Iris pigment epithelial cell (primary cell): ENCODE results near the gene ABL1.
"Not testable (repeated sequence)": the region's sequence is repeated elsewhere in the genome, so short reads cannot be mapped to it uniquely, and the experiment has no call there.

ENCODE experiments used
- DNase-seq: peaks from one replicate; pipeline ENCODE4 v3.0.0-alpha.2; 2011; ENCODE audit warnings: low read depth

Gene ABL1

DNA sequence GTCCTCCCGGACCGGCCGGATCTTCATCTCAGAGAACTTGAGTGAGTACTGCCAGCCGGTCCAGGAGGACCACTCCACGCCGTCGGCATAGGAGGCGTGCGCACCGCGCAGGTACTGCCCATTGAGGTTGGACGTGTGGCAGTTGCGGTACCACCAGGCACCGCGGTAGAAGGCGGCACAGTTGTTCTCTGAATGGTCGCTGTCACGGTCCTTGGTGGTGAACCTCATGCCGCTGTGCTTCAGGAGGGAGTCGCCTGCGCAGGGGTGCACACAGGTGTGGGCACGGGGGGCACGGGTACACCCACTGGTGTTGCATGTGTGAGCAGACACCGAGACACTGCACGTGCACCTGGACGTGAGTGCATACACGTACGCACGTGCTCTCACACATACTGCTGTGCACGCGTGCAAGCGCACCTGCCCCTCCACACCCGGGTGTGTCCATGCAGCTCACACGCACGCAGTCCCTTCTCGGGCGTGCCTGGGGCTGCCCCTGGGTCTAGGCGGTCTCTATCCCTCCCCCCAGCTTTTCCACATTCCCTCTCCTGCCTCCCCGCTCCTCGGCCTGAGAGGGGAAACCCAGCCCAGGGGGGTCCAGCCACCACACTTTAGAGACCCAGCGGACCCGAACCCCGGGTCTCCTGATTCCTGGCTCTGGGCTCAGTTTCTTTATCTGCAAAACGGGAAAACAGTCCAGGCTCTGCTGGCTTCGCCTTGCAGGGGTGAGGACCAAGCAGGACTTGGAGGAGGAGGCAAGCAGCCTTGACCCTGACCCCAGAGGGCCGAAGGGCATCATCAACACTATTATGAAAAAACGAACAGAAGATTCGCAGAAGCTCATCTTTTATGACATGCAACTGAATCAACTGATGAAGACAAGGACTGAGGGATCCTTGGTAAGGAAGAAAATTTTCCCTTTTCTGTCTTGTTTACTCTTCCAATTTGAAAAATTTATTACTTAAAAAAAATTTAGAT, 69.3 kb downstream of the ABL1 start:
- DNase-seq = no peak

DNA sequence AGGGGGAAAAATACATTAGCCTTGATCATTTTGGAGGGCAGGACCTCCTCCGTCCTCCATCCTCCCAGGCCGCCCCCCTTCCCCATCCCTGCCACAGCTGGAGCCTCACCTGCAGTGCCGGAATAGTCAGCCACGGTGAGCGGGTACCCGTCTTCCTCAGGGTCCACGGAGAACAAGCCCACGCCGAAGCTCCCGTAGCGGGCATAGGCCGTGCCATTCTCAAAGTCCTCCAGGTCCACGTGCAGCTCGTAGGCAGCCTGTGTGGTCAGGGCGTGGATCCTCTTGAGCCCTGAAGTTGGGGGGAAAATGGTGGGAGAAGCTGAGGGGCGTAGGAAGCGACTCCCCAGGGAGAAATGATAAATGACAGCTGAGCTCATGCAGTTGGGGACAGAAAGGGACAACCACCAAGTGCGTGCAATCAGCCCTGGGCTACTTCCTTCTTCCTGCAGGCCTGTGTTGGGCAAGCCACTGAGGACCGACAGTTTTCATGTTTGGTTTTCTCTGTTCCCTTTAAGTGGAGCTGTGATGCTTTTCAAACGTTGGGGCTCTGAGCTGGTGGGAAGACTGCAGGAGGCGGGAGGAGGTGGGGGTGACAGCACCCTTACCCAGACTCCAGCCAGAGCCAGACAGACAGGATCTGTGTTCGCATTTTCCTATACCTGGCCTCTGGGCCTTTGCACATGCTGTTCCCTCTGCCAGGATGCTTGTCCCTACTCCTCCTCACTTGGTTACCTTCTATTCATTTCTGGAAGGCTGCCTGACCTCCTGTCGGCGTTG, 70.3 kb downstream of the ABL1 start:
- DNase-seq = no peak

DNA sequence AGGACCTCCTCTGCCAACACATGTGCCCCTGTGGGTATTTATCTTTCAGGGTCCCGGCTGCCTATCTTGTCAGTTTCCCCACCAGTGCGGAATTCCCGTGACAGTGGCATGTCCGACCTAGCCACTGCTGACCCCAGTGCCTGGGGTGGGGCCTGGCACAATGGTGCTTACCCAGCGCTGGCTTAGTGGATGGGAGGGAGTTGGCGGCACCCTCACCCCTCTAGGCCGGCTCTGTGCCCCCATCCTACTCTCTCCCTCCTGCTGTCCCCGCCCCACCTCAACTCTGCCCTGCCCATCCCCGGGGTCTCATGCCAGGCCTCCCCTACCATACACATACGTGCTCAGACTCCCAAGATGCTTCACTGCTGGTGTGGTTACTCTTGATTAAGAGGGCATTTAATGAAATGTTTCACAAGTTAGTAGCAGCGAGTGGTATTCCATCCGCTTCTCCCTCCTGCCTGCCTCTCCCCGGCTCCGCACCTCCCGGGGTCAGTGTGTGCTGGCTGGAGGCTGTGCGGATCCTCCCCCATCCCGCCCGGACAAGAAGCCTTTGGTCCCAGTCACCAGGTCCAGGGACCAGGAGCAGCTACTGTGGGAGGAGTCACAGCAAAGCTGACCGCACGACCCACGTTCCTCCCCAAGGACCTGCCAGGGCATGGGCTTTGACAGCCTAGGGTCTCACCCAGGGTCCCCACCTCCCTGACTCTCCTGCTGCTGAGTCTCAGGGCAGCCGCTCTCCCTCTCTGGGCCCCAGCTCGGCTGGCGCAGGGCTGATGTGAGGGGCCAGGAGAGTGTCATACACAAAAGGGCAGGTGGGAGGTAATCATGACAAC, 71.1 kb downstream of the ABL1 start:
- no peak for DNase-seq

DNA sequence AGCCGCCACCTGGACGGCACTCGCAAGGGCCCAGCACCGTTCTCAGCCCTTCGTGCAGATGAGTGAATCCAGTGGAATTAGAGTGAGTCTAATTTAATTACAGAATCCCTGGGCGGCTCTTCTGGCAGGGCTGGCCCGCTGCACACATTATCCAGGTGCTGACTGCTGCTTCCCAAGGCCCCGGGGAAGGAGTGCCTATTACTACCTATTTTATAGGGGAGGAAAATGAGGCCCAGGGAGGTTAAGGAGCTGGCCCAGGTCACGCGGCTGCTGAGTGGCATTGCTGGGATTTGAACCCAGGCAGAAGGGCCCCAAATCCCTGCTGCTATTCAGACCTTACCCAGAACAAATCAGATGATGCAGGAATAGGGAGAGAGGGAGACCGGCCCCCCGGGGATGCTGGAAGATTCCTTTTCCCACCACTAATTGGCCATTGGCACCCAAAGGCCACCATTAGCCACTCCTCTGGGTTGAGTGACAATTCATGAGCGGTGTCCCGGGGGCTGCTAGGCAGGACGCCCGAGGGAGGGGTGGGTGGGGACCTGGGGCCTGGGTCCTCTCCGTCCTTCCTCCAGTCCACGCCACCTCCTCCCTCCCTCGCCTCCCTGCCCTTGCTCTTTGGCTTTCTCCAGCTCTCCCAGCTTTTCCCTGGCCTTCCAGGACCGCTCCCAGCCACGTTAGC, 71.8 kb downstream of the ABL1 start:
- no peak for DNase-seq

DNA sequence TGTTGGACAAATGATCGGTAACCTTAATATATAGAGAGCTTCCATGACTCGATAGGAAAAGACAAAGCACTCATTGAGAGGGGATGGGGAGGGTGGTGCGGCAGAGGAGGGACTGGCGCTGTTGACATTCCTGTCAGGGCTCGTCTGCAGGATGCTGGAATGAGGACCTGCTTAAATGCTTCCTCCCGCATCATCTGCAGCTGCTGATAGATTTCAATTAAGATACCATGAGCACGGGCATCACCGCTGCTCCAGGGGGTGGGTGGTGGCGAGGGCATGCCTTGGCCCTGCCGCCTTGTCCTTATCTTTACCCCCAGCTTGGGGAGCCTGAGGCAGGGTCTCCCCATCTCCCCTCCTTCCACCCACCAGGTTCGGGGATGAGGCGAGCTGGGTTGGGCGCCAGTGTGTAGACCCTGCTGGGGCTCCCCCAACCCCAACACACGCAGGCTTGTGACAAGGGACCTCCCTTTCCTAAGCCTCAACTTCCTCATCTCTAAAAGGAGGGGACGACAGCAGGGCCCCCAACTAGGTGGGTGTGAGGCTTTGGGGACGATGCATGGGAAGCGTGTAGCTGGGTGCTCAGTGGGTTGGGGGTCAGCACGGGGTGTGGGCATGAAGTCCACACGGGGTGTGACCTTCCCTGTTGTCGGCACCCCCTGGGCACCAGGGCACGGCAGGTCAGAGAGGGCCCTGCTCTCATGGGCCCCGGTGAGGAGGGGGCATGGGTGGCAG, 73.3 kb downstream of the ABL1 start:
- DNase-seq = no peak

DNA sequence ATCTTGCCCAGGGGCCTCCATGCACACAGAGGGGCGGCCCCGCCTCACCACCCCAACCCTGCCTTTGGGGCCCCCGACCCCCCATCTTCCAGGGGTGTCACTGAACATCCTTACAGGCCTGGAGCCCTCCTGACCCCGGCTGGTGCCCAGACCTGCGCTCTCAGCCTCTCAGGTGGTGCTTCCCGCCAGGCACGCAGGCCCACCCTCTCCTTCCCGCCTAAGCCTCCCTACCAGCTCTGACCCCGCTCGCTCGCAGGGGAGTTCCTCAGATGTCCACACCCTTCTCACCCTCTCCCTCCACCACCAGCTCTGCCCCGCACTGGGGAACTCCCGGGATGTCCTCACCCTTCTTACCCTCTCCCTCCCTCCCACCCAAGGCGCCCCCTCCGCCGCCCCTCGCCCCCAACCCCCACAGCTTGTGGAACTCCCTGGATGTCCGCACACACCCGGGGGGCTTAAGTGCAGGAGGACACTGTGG, 73.9 kb downstream of the ABL1 start:
- no peak for DNase-seq

DNA sequence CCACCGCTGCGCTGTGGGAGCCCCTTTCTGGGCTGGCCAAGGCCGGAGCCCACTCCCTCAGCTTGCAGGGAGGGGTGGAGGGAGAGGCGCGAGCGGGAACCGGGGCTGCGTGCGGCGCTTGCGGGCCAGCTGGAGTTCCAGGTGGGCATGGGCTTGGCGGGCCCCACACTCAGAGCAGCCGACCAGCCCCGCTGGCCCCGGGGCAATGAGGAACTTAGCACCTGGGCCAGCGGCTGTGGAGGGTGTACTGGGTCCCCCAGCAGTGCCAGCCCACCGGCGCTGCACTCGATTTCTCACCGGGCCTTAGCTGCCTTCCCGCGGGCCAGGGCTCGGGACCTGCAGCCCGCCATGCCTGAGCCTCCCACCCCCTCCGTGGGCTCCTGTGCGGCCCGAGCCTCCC, 75.0 kb downstream of the ABL1 start:
- DNase-seq = not testable (repeated sequence)

DNA sequence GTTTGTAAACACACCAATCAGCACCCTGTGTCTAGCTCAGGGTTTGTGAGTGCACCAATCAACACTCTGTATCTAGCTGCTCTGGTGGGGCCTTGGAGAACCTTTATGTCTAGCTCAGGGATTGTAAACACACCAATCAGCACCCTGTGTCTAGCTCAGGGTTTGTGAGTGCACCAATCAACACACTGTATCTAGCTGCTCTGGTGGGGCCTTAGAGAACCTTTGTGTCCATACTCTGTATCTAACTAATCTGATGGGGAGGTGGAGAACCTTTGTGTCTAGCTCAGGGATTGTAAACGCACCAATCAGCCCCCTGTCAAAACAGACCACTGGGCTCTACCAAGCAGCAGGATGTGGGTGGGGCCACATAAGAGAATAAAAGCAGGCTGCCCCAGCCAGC, 75.6 kb downstream of the ABL1 start:
- DNase-seq = not testable (repeated sequence)

DNA sequence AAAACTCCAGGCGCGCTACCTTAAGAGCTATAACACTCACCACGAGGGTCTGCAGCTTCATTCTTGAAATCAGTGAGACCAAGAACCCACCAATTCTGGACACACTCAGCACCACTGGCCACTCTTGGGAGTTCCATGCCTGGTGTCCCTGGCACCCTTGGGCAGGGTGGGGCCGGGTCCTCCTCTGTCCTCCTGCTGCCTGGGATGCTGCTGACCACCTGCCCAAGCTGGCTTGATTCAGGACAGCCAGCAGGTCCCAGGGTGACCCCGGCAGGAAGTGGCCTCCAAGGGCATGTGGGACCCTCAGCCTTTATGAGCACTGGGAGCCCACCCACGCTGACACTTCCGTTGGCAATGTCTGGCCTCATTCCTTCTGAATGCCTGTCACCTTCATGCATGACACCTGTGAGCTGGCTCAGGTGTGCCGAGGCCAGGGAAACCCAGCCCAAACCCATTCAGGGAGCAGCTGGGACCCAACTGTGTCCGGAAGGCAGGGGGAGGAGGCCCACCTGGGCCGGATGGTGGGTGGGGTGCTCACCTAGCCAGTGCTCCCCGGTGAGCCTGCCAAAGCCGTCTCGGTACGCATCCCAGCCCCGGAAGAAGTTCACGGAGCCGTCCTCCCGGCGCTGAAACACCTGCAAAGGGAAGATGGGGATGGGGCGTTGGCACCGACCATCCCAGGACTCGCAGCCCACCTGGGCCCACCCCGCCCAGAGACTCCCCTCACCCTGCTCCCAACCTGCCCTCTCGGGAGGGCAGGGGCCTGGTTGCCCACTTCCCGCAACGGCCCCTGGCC, 76.4 kb downstream of the ABL1 start:
- no peak for DNase-seq

DNA sequence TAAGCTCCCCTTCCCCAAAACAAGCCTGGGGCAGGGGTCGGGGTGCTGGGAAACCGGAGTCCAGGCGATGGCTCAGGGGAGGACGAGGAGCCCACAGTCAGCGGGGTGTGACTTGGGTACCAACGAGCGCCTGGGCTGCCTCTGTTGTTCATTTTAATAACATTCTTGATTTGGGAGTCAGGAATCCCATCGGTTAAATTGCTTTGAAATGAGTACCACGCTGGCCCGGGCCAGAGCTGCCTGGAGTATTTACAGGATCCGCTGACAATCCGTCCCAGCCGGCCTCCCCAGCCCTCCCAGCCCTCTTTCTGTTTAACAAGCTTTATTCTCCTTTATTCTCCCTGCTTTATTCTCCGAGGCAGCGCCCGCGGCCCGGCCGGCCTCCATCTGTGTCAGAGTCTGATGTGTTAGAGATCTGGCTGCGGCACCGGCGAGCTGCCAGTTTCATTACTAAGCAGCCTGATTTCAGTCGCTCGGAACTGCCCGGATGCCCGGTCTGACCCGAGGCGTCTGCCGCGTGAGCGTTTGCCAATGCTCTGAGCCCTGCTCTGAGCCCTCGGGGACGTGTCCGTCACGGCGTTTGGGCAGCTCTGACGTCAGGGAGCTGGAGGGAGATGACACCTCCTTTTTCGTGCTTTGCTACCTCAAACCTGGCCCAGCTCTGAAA, 78.0 kb downstream of the ABL1 start:
- peak; percentile 62 for DNase-seq

DNA sequence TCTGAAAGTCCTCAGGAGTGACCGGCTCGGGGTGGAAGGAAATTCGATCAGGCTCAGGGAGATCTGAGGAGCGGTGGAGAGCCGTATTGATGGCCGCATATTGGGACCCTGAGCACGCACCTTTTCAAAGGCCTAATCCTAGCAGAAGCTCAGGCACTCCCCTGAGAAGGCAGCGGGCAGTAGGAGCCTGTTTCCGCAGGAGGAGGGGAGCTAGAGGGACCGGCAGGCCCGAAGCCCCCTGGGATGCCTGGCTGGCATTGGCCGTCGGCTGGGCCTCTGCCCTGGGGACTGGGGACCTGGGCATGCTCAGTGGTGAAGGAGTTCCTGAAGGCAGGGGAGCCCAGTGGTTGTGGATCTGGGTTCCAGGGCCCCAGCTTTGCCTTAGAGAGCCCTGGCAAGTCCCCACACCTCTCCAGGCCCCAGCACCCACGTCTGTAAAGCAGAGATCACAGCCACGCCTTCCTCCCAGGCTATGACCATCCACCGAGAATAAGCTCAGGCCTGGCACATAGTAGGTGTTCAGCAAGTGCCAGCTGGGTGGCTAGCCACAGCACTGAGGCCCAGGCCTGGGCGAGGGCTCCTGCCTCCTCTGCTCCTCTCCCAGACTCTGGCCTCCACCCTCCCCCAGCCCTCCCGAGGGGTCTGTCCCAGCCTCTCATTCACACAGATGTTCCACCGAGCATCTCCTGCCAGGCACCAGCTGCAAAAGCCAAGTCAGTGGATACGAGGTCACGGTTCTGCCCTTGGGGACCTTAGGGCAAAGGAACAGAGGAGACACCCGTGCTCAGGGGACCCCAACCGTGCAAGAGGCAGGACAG, 78.8 kb downstream of the ABL1 start:
- DNase-seq = no peak

DNA sequence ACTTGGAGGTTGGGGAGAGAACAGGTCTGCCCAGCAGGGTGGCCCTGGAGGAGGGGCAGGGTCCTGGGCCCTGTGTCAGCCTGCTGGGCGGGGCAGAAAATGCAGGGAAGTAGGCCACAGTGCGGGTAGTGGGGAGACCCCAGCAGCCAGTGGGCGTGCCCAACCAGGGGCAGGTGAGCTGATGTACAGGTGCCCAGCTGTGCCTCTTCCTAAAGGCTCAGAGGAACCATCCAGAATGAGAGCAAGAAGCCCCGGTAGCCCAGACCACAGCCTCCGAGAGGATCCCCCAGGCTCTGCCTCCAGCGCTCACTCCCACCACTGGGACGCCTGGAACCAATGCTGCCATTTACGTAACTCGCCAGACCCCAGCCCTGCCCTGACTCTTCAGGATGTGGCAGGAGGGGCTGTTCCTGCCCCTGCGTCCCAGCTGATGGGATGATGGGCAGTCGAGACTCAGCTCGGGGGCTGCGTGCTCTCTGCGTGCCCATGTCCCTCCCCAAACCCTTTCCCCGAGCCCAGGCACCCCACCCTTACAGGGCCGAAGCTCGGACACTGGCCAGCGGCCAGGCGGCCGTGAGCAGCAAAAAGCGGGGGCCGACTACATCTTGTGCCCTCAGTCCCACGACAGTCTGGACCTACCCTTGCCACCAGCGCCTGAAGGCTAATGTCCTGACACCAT, 79.5 kb downstream of the ABL1 start:
- no peak for DNase-seq

DNA sequence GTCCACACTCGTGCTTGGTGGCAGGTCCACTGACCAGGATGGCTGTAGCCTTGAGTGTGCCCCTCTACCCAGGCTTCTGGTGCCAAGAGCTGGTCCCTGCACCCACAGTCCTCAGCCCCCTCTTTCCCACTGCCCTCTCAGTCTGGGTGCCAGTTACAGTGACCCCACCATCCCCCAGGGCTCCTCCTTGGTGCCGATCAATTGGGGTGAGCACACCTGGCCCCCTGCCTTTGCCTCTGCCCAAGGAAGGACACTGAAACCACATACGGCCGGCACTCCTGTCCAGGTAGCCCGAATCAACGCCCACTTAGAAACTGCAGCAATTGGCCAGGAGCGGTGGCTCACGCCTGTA, 80.0 kb downstream of the ABL1 start:
- DNase-seq = no peak

DNA sequence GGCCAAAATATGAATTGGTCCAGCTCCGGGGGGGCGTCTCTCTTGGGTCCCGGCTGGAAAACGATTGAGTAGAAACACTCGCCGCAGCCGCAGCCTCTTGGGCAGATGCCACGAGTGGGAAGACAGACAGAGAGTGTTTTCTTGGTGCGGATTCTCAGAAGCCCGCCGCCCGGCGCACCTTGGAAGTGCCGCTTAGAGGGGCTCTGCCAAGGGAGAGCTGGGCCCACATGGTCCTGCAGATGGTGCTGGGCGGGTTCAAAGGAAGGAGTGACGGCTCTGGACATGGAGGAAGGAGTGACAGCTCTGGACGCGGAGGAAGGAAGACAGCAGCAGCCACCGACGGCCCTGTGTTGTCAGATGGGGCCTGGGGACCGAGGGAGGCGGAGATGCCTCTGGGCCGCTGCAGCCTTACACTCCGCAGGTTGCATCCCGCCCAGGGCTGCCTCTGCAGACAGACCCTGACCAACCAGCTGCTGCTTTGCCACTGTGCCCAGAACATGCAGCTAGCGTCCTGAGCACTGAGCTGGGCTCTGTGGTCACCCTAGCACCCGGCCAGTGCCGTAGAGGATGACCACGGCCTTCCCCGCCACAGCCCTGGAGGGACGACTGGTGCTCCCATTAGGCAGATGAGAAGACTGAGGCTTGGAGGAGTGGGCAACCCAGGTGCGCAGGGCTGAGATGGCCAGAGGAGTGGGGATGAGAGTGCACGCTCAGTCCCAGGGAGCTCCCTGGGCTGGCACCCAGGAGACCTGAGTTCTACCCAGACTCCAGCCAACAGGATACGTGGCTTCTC, 82.3 kb downstream of the ABL1 start:
- no peak for DNase-seq

DNA sequence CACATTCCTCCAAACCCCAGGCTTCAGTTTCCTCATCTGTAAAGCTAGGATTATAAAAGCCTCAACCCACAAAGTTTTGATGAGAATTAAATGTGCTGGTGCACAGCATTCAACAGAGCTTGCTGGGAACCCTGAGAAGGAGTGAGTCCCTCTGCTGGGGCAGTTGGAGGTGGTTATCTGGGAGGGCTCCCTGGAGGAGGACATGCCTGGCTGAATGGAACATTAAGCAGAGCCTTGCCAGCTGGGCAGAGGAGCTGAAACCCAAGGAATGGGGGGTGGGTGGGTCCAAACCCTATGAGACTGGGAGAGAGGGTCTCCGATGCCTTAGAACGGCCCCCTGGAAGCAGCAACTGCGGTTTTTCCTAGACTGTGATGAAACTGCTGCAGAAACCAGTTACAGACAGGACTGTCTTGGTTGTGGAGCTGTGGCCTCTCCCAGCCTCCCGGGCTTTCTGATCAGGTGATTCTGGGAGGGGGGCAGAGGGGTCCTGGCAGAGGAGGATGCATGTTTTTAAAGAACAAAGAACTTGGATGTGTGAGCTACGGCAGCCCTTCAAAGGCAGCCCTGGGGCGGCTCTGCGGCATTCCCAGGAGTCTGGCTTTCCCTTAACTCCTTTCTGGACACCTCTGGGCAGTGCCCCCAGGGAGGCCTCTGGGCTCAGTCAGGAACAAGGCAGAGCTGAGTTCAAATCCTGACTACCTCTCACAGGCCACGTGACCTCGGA, 83.2 kb downstream of the ABL1 start:
- DNase-seq = no peak

DNA sequence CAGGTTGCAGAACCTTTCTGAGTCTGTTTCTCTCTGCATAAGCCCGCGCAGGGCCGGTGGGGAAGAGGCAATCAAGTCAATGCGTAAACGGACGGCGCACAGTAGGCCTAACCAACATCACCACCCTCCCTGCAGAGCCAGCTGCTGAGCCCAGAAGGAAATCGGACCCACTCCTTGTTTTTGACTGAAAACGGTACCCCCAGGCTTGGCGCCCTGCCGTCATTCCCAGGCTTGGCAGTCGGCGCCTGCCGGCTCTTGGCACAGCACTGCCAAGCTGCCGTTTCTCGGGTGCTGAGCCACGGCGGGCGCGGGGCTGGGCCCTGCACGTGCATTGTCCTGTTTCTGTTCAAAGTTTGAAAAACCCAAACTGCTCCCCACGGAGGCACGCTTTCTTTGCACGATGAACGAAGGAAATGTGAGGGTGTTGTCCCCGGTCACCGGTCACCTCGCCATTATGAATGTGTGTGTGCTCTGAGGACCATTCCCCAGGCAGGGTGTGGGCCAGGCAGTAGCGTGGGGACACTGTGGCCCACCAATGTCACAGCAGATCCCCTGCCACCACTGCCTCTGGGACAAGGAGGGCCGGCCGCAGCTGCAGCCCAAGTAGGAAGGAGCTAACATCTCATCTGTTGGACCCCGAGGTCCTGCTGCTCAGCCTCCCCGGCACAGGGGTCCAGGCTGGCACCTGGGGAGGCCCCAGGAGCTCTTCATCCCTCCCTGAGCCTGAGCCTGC, 83.9 kb downstream of the ABL1 start:
- no peak for DNase-seq
